Measurements from ENCODE around the gene MAGI3. TPM values are rescaled to one million over a fixed set of nuclear protein-coding genes. Genes with fewer than 3 reads are reported as not detected.

MAGI3 gene
- total RNA-seq, 2 experiments from 2014 or later, result 4.7 to 7.8 TPM

GRCh38 chr1:113490384-113490783 is 100.1 kb downstream of the MAGI3 start:
- Histone ChIP-seq H3K4me2 (ENCODE audit: low read length) (no peak overlapping the region), H3K9me2 (ENCODE audit: insufficient read depth, low read length) (no peaks in the 10 kb centered on the region), H2AFZ (ENCODE audit: low read length) (no peak overlapping the region), H3K36me3 (ENCODE audit: insufficient read depth, low read length) (no peaks in the 10 kb centered on the region), H4K20me1 (ENCODE audit: insufficient read depth, low read length) (no peaks in the 10 kb centered on the region), H3K4me1 (ENCODE audit: insufficient read depth, low read length, poor library complexity, severe bottlenecking) (no peaks in the 10 kb centered on the region), H3K79me2 (ENCODE audit: insufficient read depth, low read depth, low read length) (no peaks in the 10 kb centered on the region), H3K4me3 (ENCODE audit: low read depth, low read length, poor library complexity, severe bottlenecking) (no peak overlapping the region), H3K27ac (ENCODE audit: low read depth, low read length, poor library complexity, severe bottlenecking) (no peak overlapping the region), H3K9me3 (ENCODE audit: low read length) (no peaks in the 10 kb centered on the region)
- CTCF ChIA-PET (ENCODE audit: unreplicated experiment), result no interaction called here
- intact Hi-C loops (cut with micrococcal nuclease; ENCODE audit: unreplicated experiment), result no loop called here
- no peak for DNase-seq (ENCODE audit: low spot score)
- BruUV-seq (replicated peaks), result no TSS peak
- POLR2A ChIA-PET, result interaction anchor here (1.6 kb wide), 1 partner anchor 11 kb away, joined by 3 read pairs; no protein-coding TSS in a partner anchor
- TF ChIP-seq, protein P1, sequence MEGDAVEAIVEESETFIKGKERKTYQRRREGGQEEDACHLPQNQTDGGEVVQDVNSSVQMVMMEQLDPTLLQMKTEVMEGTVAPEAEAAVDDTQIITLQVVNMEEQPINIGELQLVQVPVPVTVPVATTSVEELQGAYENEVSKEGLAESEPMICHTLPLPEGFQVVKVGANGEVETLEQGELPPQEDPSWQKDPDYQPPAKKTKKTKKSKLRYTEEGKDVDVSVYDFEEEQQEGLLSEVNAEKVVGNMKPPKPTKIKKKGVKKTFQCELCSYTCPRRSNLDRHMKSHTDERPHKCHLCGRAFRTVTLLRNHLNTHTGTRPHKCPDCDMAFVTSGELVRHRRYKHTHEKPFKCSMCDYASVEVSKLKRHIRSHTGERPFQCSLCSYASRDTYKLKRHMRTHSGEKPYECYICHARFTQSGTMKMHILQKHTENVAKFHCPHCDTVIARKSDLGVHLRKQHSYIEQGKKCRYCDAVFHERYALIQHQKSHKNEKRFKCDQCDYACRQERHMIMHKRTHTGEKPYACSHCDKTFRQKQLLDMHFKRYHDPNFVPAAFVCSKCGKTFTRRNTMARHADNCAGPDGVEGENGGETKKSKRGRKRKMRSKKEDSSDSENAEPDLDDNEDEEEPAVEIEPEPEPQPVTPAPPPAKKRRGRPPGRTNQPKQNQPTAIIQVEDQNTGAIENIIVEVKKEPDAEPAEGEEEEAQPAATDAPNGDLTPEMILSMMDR (conservative IDR thresholded peaks at IDR 0.05; ENCODE audit: low read length), result no peak

GRCh38 chr1:113493533-113493932 is 103.2 kb downstream of the MAGI3 start:
- no TSS peak for BruUV-seq (replicated peaks)

GRCh38 chr1:113505357-113505756 is 115.0 kb downstream of the MAGI3 start:
- intact Hi-C loops (cut with micrococcal nuclease; ENCODE audit: unreplicated experiment), result no loop called here
- Histone ChIP-seq H4K20me1 (ENCODE audit: insufficient read depth, low read length) (no peaks in the 10 kb centered on the region), H3K9me2 (ENCODE audit: insufficient read depth, low read length) (no peaks in the 10 kb centered on the region), H3K27ac (ENCODE audit: low read depth, low read length, poor library complexity, severe bottlenecking) (no peak overlapping the region), H3K79me2 (ENCODE audit: insufficient read depth, low read depth, low read length) (no peaks in the 10 kb centered on the region), H3K36me3 (ENCODE audit: insufficient read depth, low read length) (no peaks in the 10 kb centered on the region), H2AFZ (ENCODE audit: low read length) (no peak overlapping the region), H3K4me3 (ENCODE audit: low read depth, low read length, poor library complexity, severe bottlenecking) (no peak overlapping the region), H3K9me3 (ENCODE audit: low read length) (no peaks in the 10 kb centered on the region), H3K4me1 (ENCODE audit: insufficient read depth, low read length, poor library complexity, severe bottlenecking) (no peaks in the 10 kb centered on the region), H3K4me2 (ENCODE audit: low read length) (no peak overlapping the region)
- ChIA-PET CTCF (ENCODE audit: unreplicated experiment) (no interaction called here), POLR2A (interaction anchor here (1.1 kb wide), 1 partner anchor 27 kb away, joined by 5 read pairs; no protein-coding TSS in a partner anchor)
- DNase-seq (ENCODE audit: low spot score), result no peak
- TF ChIP-seq, protein P1 (conservative IDR thresholded peaks at IDR 0.05; ENCODE audit: low read length), result no peak
- TF ChIP-seq EZH2phosphoT487 (IDR thresholded peaks at IDR 0.05; ENCODE audit: borderline replicate concordance, low read depth, low read length), result no peak
- BruUV-seq (replicated peaks), result no TSS peak

More at GRCh38 chr1:113493533-113493932, 103.2 kb downstream of the MAGI3 start:
- Histone ChIP-seq H3K9me3 (ENCODE audit: low read length) (no peaks in the 10 kb centered on the region), H3K27ac (ENCODE audit: low read depth, low read length, poor library complexity, severe bottlenecking) (no peak overlapping the region), H3K4me3 (ENCODE audit: low read depth, low read length, poor library complexity, severe bottlenecking) (no peak overlapping the region), H2AFZ (ENCODE audit: low read length) (no peak overlapping the region), H3K4me1 (ENCODE audit: insufficient read depth, low read length, poor library complexity, severe bottlenecking) (no peaks in the 10 kb centered on the region), H4K20me1 (ENCODE audit: insufficient read depth, low read length) (no peaks in the 10 kb centered on the region), H3K9me2 (ENCODE audit: insufficient read depth, low read length) (no peaks in the 10 kb centered on the region), H3K79me2 (ENCODE audit: insufficient read depth, low read depth, low read length) (no peaks in the 10 kb centered on the region), H3K36me3 (ENCODE audit: insufficient read depth, low read length) (no peaks in the 10 kb centered on the region), H3K4me2 (ENCODE audit: low read length) (no peak overlapping the region)
- intact Hi-C loops (cut with micrococcal nuclease; ENCODE audit: unreplicated experiment), result no loop called here
- no peak for DNase-seq (ENCODE audit: low spot score)
- POLR2A ChIA-PET, result interaction anchor here (0.7 kb wide), 1 partner anchor 60 kb away, joined by 4 read pairs; no protein-coding TSS in a partner anchor
- CTCF ChIA-PET (ENCODE audit: unreplicated experiment), result no interaction called here
- no peak for TF ChIP-seq EZH2phosphoT487 (IDR thresholded peaks at IDR 0.05; ENCODE audit: borderline replicate concordance, low read depth, low read length)
- TF ChIP-seq, protein P1 (conservative IDR thresholded peaks at IDR 0.05; ENCODE audit: low read length), result no peak

Measured in OCI-LY7 (cell line).